Dendritic cell treated with granulocyte-macrophage colony-stimulating factor and Interleukin-4, amounts not matched to agents 40 ng/mL and 50 ng/mL, for 4 days (primary cell): Measurements from ENCODE around the gene ADIPOR2.

ENCODE experiments used
- H3K27ac Mint-ChIP-seq: one replicate; pipeline ENCODE4 v1.8.0; 2022; ENCODE audit warnings: mild to moderate bottlenecking, mixed read lengths
- H3K27me3 Mint-ChIP-seq: one replicate; pipeline ENCODE4 v1.8.0; 2022; ENCODE audit warnings: mild to moderate bottlenecking, mixed read lengths
- H3K36me3 Mint-ChIP-seq: one replicate; pipeline ENCODE4 v1.8.0; 2022; ENCODE audit warnings: low read depth, mixed read lengths
- H3K4me1 Mint-ChIP-seq: one replicate; pipeline ENCODE4 v1.8.0; 2022; ENCODE audit warnings: low read depth, mixed read lengths
- H3K4me3 Mint-ChIP-seq: one replicate; pipeline ENCODE4 v1.8.0; 2022; ENCODE audit warnings: mild to moderate bottlenecking, moderate library complexity, mixed read lengths
- H3K9me3 Mint-ChIP-seq: one replicate; pipeline ENCODE4 v1.8.0; 2022; ENCODE audit warnings: mixed read lengths
- intact Hi-C: fragments of 100-400 bp; cut with micrococcal nuclease; formaldehyde crosslinking; loops from one replicate; pipeline ENCODE4 v1.15.0; 2022

Gene ADIPOR2

GRCh38 chr12:1805441-1806081 is 114.7 kb downstream of the ADIPOR2 start:
- H3K27me3 Mint-ChIP-seq, result no peaks in the 10 kb centered on the region
- H3K4me3 Mint-ChIP-seq, result no peak overlapping the region
- peak overlapping the region; percentile 71 for H3K27ac Mint-ChIP-seq
- H3K36me3 Mint-ChIP-seq, result no peaks in the 10 kb centered on the region
- no peaks in the 10 kb centered on the region for H3K9me3 Mint-ChIP-seq
- peaks cover 58% of the 10 kb centered on the region for H3K4me1 Mint-ChIP-seq
- intact Hi-C loops, result no loop called here

GRCh38 chr12:1806301-1807086 is 115.6 kb downstream of the ADIPOR2 start:
- Mint-ChIP-seq H3K4me1 (peaks cover 58% of the 10 kb centered on the region), H3K27ac (peak overlapping the region; percentile 71), H3K4me3 (no peak overlapping the region), H3K27me3 (no peaks in the 10 kb centered on the region), H3K36me3 (no peaks in the 10 kb centered on the region), H3K9me3 (no peaks in the 10 kb centered on the region)
- intact Hi-C loops, result no loop called here

GRCh38 chr12:1807087-1807860 is 116.4 kb downstream of the ADIPOR2 start:
- Mint-ChIP-seq H3K36me3 (no peaks in the 10 kb centered on the region), H3K9me3 (no peaks in the 10 kb centered on the region), H3K4me1 (peaks cover 58% of the 10 kb centered on the region), H3K27me3 (no peaks in the 10 kb centered on the region), H3K4me3 (no peak overlapping the region), H3K27ac (peak overlapping the region; percentile 18)
- intact Hi-C loops, result no loop called here

- H3K4me1 Mint-ChIP-seq, result peaks cover 65% of the 10 kb centered on the region
- H3K4me3 Mint-ChIP-seq, result no peak overlapping the region
- intact Hi-C loops, result no loop called here
- no peaks in the 10 kb centered on the region for H3K9me3 Mint-ChIP-seq
- no peaks in the 10 kb centered on the region for H3K27me3 Mint-ChIP-seq
- H3K27ac Mint-ChIP-seq, result peak overlapping the region; percentile 95
- no peaks in the 10 kb centered on the region for H3K36me3 Mint-ChIP-seq
These were observed 117.3 kb downstream of the ADIPOR2 start for GRCh38 chr12:1808036-1808797.

GRCh38 chr12:1808798-1809480 is 118.1 kb downstream of the ADIPOR2 start:
- no peaks in the 10 kb centered on the region for H3K9me3 Mint-ChIP-seq

GRCh38 chr12:1809591-1810190 is 118.8 kb downstream of the ADIPOR2 start:
- H3K4me1 Mint-ChIP-seq, result peaks cover 79% of the 10 kb centered on the region
- intact Hi-C loops, result loop anchor here (5.0 kb wide), 1 partner anchor 108 kb away; the partner anchor contains the start of gene CACNA2D4
- no peaks in the 10 kb centered on the region for H3K27me3 Mint-ChIP-seq
- no peaks in the 10 kb centered on the region for H3K36me3 Mint-ChIP-seq
- H3K27ac Mint-ChIP-seq, result peak overlapping the region; percentile 95
- H3K4me3 Mint-ChIP-seq, result no peak overlapping the region
- no peaks in the 10 kb centered on the region for H3K9me3 Mint-ChIP-seq

More at GRCh38 chr12:1808798-1809480, 118.1 kb downstream of the ADIPOR2 start:
- no peak overlapping the region for H3K4me3 Mint-ChIP-seq
- intact Hi-C loops, result no loop called here
- H3K4me1 Mint-ChIP-seq, result peaks cover 72% of the 10 kb centered on the region
- no peaks in the 10 kb centered on the region for H3K27me3 Mint-ChIP-seq
- no peaks in the 10 kb centered on the region for H3K36me3 Mint-ChIP-seq
- peak overlapping the region; percentile 95 for H3K27ac Mint-ChIP-seq

- H3K27me3 Mint-ChIP-seq, result no peaks in the 10 kb centered on the region
- peak overlapping the region; percentile 95 for H3K27ac Mint-ChIP-seq
- peaks cover 86% of the 10 kb centered on the region for H3K4me1 Mint-ChIP-seq
- peak overlapping the region; percentile 13 for H3K4me3 Mint-ChIP-seq
- no peaks in the 10 kb centered on the region for H3K9me3 Mint-ChIP-seq
- no peaks in the 10 kb centered on the region for H3K36me3 Mint-ChIP-seq
- intact Hi-C loops, result loop anchor here (5.0 kb wide), 1 partner anchor 107 kb away; the partner anchor contains the start of gene CACNA2D4
These were observed 119.5 kb downstream of the ADIPOR2 start for GRCh38 chr12:1810201-1810930.

- intact Hi-C loops, result loop anchor here (5.0 kb wide), 1 partner anchor 106 kb away; the partner anchor contains the start of gene CACNA2D4
- no peaks in the 10 kb centered on the region for H3K27me3 Mint-ChIP-seq
- H3K4me1 Mint-ChIP-seq, result peaks cover 86% of the 10 kb centered on the region
- peak overlapping the region; percentile 95 for H3K27ac Mint-ChIP-seq
- H3K9me3 Mint-ChIP-seq, result no peaks in the 10 kb centered on the region
- no peaks in the 10 kb centered on the region for H3K36me3 Mint-ChIP-seq
- H3K4me3 Mint-ChIP-seq, result peak overlapping the region; percentile 67
These were observed 120.0 kb downstream of the ADIPOR2 start for GRCh38 chr12:1810931-1811280.

GRCh38 chr12:1811281-1811947 is 120.5 kb downstream of the ADIPOR2 start:
- peaks cover 88% of the 10 kb centered on the region for H3K4me1 Mint-ChIP-seq
- H3K9me3 Mint-ChIP-seq, result no peaks in the 10 kb centered on the region
- H3K36me3 Mint-ChIP-seq, result no peaks in the 10 kb centered on the region
- intact Hi-C loops, result loop anchor here (5.0 kb wide), 1 partner anchor 106 kb away; the partner anchor contains the start of gene CACNA2D4
- H3K27me3 Mint-ChIP-seq, result peaks cover under 1% of the 10 kb centered on the region
- H3K4me3 Mint-ChIP-seq, result peak overlapping the region; percentile 67
- H3K27ac Mint-ChIP-seq, result peak overlapping the region; percentile 95

- peak overlapping the region; percentile 95 for H3K27ac Mint-ChIP-seq
- no peak overlapping the region for H3K4me3 Mint-ChIP-seq
- H3K27me3 Mint-ChIP-seq, result peaks cover 1% of the 10 kb centered on the region
These were observed 121.0 kb downstream of the ADIPOR2 start for GRCh38 chr12:1811948-1812291.

GRCh38 chr12:1812650-1813302 is 121.9 kb downstream of the ADIPOR2 start:
- H3K4me3 Mint-ChIP-seq, result peak overlapping the region; percentile 54
- no peaks in the 10 kb centered on the region for H3K36me3 Mint-ChIP-seq
- H3K4me1 Mint-ChIP-seq, result peaks cover 81% of the 10 kb centered on the region
- intact Hi-C loops, result loop anchor here (2.0 to 5.0 kb wide), 2 partner anchors 16 to 105 kb away; partner anchors contain the start of gene CACNA2D4
- H3K9me3 Mint-ChIP-seq, result no peaks in the 10 kb centered on the region
- peaks cover 3% of the 10 kb centered on the region for H3K27me3 Mint-ChIP-seq
- peak overlapping the region; percentile 95 for H3K27ac Mint-ChIP-seq

More at GRCh38 chr12:1811948-1812291, 121.0 kb downstream of the ADIPOR2 start:
- no peaks in the 10 kb centered on the region for H3K9me3 Mint-ChIP-seq
- intact Hi-C loops, result loop anchor here (2.0 to 5.0 kb wide), 2 partner anchors 15 to 105 kb away; partner anchors contain the start of gene CACNA2D4
- peaks cover 87% of the 10 kb centered on the region for H3K4me1 Mint-ChIP-seq
- no peaks in the 10 kb centered on the region for H3K36me3 Mint-ChIP-seq
